IPS-18c (cell line): ENCODE results near the gene CACNA2D1.
"Not testable (repeated sequence)": the region's sequence is repeated elsewhere in the genome, so short reads cannot be mapped to it uniquely, and the experiment has no call there.

Experiments
- H3K4me3 ChIP-seq: 2 replicates; pipeline ENCODE4 v1.7.0; 2013; ENCODE audit warnings: low read depth, mild to moderate bottlenecking, low read length, moderate library complexity; ENCODE audit not compliant: insufficient read depth
- H3K9me3 ChIP-seq: one replicate; pipeline ENCODE4 v1.6.1; 2013; ENCODE audit warnings: mild to moderate bottlenecking, low read length, moderate library complexity; ENCODE audit not compliant: control insufficient read depth, insufficient read depth

Gene CACNA2D1

GRCh38 chr7:82153776-82154175, 289.8 kb downstream of the CACNA2D1 start:
- H3K4me3 ChIP-seq, result no peak overlapping the region

GRCh38 chr7:82152858-82153257, 290.7 kb downstream of the CACNA2D1 start:
- Histone ChIP-seq H3K4me3 (no peak overlapping the region), H3K9me3 (no peaks in the 10 kb centered on the region)

More at GRCh38 chr7:82153776-82154175, 289.8 kb downstream of the CACNA2D1 start:
- H3K9me3 ChIP-seq, result no peaks in the 10 kb centered on the region

GRCh38 chr7:82146491-82146890, 297.1 kb downstream of the CACNA2D1 start:
- H3K9me3 ChIP-seq, result no peaks in the 10 kb centered on the region
- H3K4me3 ChIP-seq, result no peak overlapping the region

- no peaks in the 10 kb centered on the region for H3K9me3 ChIP-seq
- H3K4me3 ChIP-seq, result no peak overlapping the region
Observed at GRCh38 chr7:82142263-82142864, 301.2 kb downstream of the CACNA2D1 start.

GRCh38 chr7:82141427-82141826, 302.1 kb downstream of the CACNA2D1 start:
- Histone ChIP-seq H3K4me3 (no peak overlapping the region), H3K9me3 (no peaks in the 10 kb centered on the region)

GRCh38 chr7:82140608-82141007, 303.0 kb downstream of the CACNA2D1 start:
- H3K9me3 ChIP-seq, H3K4me3 ChIP-seq: not testable (repeated sequence)

- no peaks in the 10 kb centered on the region for H3K9me3 ChIP-seq
- H3K4me3 ChIP-seq, result no peak overlapping the region
Observed at GRCh38 chr7:82131215-82131614, 312.4 kb downstream of the CACNA2D1 start.

GRCh38 chr7:82129091-82129490, 314.5 kb downstream of the CACNA2D1 start:
- H3K9me3 ChIP-seq, result no peaks in the 10 kb centered on the region
- no peak overlapping the region for H3K4me3 ChIP-seq

- H3K9me3 ChIP-seq, result no peaks in the 10 kb centered on the region
- no peak overlapping the region for H3K4me3 ChIP-seq
Observed at GRCh38 chr7:82128546-82128945, 315.0 kb downstream of the CACNA2D1 start.

GRCh38 chr7:82126576-82126975, 317.0 kb downstream of the CACNA2D1 start:
- H3K9me3 ChIP-seq, result no peaks in the 10 kb centered on the region
- H3K4me3 ChIP-seq, result no peak overlapping the region

GRCh38 chr7:82124445-82124844, 319.1 kb downstream of the CACNA2D1 start:
- H3K9me3 ChIP-seq, result no peaks in the 10 kb centered on the region
- no peak overlapping the region for H3K4me3 ChIP-seq

GRCh38 chr7:82122275-82122674, 321.3 kb downstream of the CACNA2D1 start:
- H3K4me3 ChIP-seq, result no peak overlapping the region
- H3K9me3 ChIP-seq, result no peaks in the 10 kb centered on the region

- Histone ChIP-seq H3K4me3 (no peak overlapping the region), H3K9me3 (no peaks in the 10 kb centered on the region)
Observed at GRCh38 chr7:82114237-82114636, 329.3 kb downstream of the CACNA2D1 start.

GRCh38 chr7:82110146-82110840, 333.3 kb downstream of the CACNA2D1 start:
- no peak overlapping the region for H3K4me3 ChIP-seq
- H3K9me3 ChIP-seq, result no peaks in the 10 kb centered on the region

GRCh38 chr7:82109288-82109687, 334.3 kb downstream of the CACNA2D1 start:
- no peak overlapping the region for H3K4me3 ChIP-seq
- no peaks in the 10 kb centered on the region for H3K9me3 ChIP-seq

GRCh38 chr7:82106201-82106600, 337.4 kb downstream of the CACNA2D1 start:
- Histone ChIP-seq H3K4me3 (no peak overlapping the region), H3K9me3 (no peaks in the 10 kb centered on the region)

- Histone ChIP-seq H3K4me3 (no peak overlapping the region), H3K9me3 (no peaks in the 10 kb centered on the region)
Observed at GRCh38 chr7:82105463-82105862, 338.1 kb downstream of the CACNA2D1 start.

- Histone ChIP-seq H3K9me3 (no peaks in the 10 kb centered on the region), H3K4me3 (no peak overlapping the region)
Observed at GRCh38 chr7:82098414-82098813, 345.2 kb downstream of the CACNA2D1 start.
